ENCODE measurements around the gene DNAH9. TPM values are rescaled to one million over a fixed set of nuclear protein-coding genes. Genes with fewer than 3 reads are reported as not detected.

DNAH9 gene
- total RNA-seq, 1 donor from 2014 or later, result 0.08 TPM

GRCh38 chr17:11795906-11796305, 197.6 kb downstream of the DNAH9 start:
- no peaks in the 10 kb centered on the region for H3K4me1 ChIP-seq
- H3K27ac ChIP-seq (replicated peaks), result no peak overlapping the region
- H3K4me3 ChIP-seq, result no peak overlapping the region
- no peak for TF ChIP-seq CTCF (IDR thresholded peaks at IDR 0.05; ENCODE audit: borderline replicate concordance)
- intact Hi-C loops (cut with micrococcal nuclease), result no loop called here
- H3K36me3 ChIP-seq, result no peaks in the 10 kb centered on the region
- peaks cover 4% of the 10 kb centered on the region for H3K27me3 ChIP-seq (ENCODE audit: low read depth)
- DNase-seq, result no peak
- H3K9me3 ChIP-seq (replicated peaks), result no peaks in the 10 kb centered on the region

- Histone ChIP-seq H3K27ac (replicated peaks) (no peak overlapping the region), H3K9me3 (replicated peaks) (no peaks in the 10 kb centered on the region), H3K36me3 (no peaks in the 10 kb centered on the region), H3K27me3 (ENCODE audit: low read depth) (peaks cover 4% of the 10 kb centered on the region), H3K4me1 (no peaks in the 10 kb centered on the region), H3K4me3 (no peak overlapping the region)
- intact Hi-C loops (cut with micrococcal nuclease), result no loop called here
- no peak for TF ChIP-seq CTCF (IDR thresholded peaks at IDR 0.05; ENCODE audit: borderline replicate concordance)
- no peak for DNase-seq
Measured at GRCh38 chr17:11797803-11798202, 199.5 kb downstream of the DNAH9 start.

- H3K4me3 ChIP-seq, result no peak overlapping the region
- peaks cover 4% of the 10 kb centered on the region for H3K27me3 ChIP-seq (ENCODE audit: low read depth)
- intact Hi-C loops (cut with micrococcal nuclease), result no loop called here
- no peaks in the 10 kb centered on the region for H3K9me3 ChIP-seq (replicated peaks)
- no peaks in the 10 kb centered on the region for H3K4me1 ChIP-seq
- H3K36me3 ChIP-seq, result no peaks in the 10 kb centered on the region
- H3K27ac ChIP-seq (replicated peaks), result no peak overlapping the region
- no peak for DNase-seq
- no peak for TF ChIP-seq CTCF (IDR thresholded peaks at IDR 0.05; ENCODE audit: borderline replicate concordance)
Measured at GRCh38 chr17:11803231-11803969, 205.1 kb downstream of the DNAH9 start.

GRCh38 chr17:11805138-11805537, 206.9 kb downstream of the DNAH9 start:
- H3K4me3 ChIP-seq, result no peak overlapping the region
- H3K9me3 ChIP-seq (replicated peaks), result no peaks in the 10 kb centered on the region
- TF ChIP-seq CTCF (IDR thresholded peaks at IDR 0.05; ENCODE audit: borderline replicate concordance), result no peak
- no peaks in the 10 kb centered on the region for H3K4me1 ChIP-seq
- H3K36me3 ChIP-seq, result no peaks in the 10 kb centered on the region
- intact Hi-C loops (cut with micrococcal nuclease), result no loop called here
- no peak overlapping the region for H3K27ac ChIP-seq (replicated peaks)
- peaks cover 1% of the 10 kb centered on the region for H3K27me3 ChIP-seq (ENCODE audit: low read depth)
- no peak for DNase-seq

- H3K36me3 ChIP-seq, result no peaks in the 10 kb centered on the region
- no peaks in the 10 kb centered on the region for H3K9me3 ChIP-seq (replicated peaks)
- no peak for DNase-seq
- intact Hi-C loops (cut with micrococcal nuclease), result no loop called here
- H3K4me1 ChIP-seq, result no peaks in the 10 kb centered on the region
- H3K27me3 ChIP-seq (ENCODE audit: low read depth), result no peaks in the 10 kb centered on the region
- no peak overlapping the region for H3K27ac ChIP-seq (replicated peaks)
- TF ChIP-seq CTCF (IDR thresholded peaks at IDR 0.05; ENCODE audit: borderline replicate concordance), result no peak
- no peak overlapping the region for H3K4me3 ChIP-seq
Measured at GRCh38 chr17:11805952-11806351, 207.7 kb downstream of the DNAH9 start.
